ENCODE results near the gene HERC2. TPM values are rescaled to one million over a fixed set of nuclear protein-coding genes. Genes with fewer than 3 reads are reported as not detected.
"Not testable (repeated sequence)": the region's sequence is repeated elsewhere in the genome, so short reads cannot be mapped to it uniquely, and the experiment has no call there.

HERC2 gene
- total RNA-seq, 2 experiments from 2014 or later = 30.2 to 33.7 TPM

DNA sequence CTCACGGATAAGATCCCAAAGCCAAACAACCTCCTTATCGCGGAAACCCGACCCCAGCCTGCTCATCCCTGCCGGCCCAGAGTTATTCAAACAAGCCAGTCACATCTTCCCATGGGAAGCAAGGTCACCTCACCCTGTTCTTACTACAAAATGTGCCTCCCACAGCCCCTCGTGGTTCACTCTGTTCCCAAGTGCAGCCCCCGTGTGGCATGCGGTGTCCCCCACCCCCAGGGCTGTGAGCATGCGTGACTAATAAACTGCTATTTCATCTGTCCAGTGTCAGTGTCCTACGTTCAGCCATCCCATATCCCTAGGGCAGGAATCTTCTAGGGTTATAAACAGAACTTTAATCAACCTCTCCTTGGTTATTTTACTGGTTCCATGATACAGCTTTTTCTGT lies 27.4 kb downstream of the HERC2 start:
- peaks cover 36% of the 10 kb centered on the region for H3K36me3 Mint-ChIP-seq (ENCODE audit: low read depth)
- CTCF ChIA-PET, DNase-seq, H3K4me1 Mint-ChIP-seq, POLR2A ChIA-PET, H3K27ac Mint-ChIP-seq, H3K4me3 Mint-ChIP-seq, H3K9me3 Mint-ChIP-seq, H3K27me3 Mint-ChIP-seq: not testable (repeated sequence)

DNA sequence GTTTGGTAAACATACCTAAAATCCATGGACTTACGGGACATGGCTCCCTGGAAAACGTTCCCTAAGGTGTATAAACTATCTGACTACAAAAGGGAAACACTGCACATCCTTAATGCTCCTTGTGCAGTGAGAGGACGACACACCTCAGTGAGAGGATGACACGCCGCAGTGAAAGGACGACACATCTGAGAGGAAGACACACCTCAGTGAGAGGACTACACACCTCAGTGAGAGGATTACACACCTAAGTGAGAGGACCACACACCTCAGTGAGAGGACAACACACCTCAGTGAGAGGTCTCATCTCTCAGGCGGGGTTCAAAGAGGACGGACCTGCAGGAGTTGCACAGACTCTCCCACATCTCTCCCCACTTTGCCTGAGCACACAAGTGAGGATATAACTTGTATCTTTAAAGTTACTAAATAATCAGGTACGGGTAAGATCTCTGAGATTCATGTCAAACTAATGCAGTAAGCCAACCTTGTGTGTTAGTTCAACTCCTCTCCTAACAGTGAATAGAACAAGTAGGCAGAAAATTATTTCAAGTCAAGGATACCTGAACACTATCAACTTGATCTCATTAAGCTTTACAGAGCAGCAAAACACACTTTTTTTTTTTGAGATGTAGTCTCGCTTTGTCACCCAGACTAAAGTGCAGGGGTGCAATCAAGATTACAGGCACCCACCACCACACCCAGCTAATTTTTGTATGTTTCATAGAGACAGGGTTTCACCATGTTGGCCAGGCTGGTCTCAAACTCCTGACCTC lies 32.1 kb downstream of the HERC2 start:
- Mint-ChIP-seq H3K4me3 (no peak overlapping the region), H3K27me3 (no peaks in the 10 kb centered on the region), H3K4me1 (peaks cover 8% of the 10 kb centered on the region), H3K9me3 (peaks cover 5% of the 10 kb centered on the region), H3K27ac (no peak overlapping the region), H3K36me3 (ENCODE audit: low read depth) (peaks cover 45% of the 10 kb centered on the region)
- ChIA-PET CTCF (no interaction called here), POLR2A (no interaction called here)
- no peak for DNase-seq

DNA sequence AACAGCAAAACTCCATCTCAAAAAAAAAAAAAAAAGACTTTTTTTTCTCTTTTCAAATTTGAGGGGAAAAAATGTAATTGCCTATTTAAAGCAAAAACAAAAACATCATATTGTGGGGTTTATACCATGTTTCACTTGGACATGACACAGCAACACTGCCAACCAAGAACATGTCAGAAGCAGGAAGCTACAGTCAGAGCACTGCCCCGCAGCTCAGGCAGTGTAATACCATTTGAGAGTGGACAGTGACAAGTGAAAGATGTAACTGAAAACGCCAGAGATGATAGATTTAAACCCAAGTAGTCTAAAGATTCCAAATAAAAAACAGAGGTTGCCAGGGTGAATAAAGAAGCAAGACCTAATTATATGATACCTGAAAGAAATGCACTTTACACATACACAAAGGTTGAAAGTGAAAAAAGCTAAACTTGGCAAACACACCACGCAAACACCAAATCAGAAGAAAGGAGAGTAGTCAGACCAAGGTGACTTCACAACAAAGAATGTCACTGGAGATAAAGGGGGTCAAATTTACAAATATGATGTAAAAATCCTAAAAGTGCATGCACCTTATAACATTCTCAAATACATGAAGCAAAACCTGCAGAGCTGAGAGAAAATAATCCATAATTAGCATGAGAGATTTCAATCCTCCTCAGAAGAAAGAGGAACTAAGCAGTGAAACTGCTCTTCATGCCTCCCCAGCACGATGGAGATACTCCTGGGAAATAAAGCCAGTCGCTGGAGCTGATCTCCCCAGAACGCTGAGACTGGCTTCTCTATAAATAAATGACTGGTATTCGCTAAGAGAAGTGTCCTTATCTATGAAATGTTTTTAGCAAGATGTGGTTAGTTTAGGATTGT lies 32.9 kb downstream of the HERC2 start:
- peaks cover 45% of the 10 kb centered on the region for H3K36me3 Mint-ChIP-seq (ENCODE audit: low read depth)
- H3K27me3 Mint-ChIP-seq, POLR2A ChIA-PET, CTCF ChIA-PET, H3K27ac Mint-ChIP-seq, DNase-seq, H3K4me3 Mint-ChIP-seq, H3K4me1 Mint-ChIP-seq, H3K9me3 Mint-ChIP-seq: not testable (repeated sequence)

DNA sequence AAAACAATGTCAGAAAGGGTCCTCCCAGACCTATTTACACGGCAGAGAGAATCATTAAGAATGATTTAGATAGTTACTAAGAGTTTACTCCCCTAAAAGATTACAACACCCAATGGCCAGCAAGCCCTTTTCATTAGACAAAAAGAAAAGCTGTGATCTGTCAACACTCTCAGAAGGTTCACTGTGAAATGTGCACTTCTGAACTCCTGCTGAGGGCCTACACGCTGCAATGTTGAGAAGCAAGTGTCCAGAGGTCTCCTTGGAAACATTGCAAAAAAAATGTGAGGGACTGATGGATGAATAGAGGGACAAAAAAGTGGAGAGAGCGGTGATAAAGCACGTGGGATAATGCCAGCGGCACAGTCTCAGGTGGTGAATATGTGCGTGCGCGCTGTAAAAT lies 35.3 kb downstream of the HERC2 start:
- DNase-seq, CTCF ChIA-PET, H3K27me3 Mint-ChIP-seq, POLR2A ChIA-PET, H3K9me3 Mint-ChIP-seq, H3K4me3 Mint-ChIP-seq, H3K27ac Mint-ChIP-seq, H3K4me1 Mint-ChIP-seq: not testable (repeated sequence)
- peaks cover 44% of the 10 kb centered on the region for H3K36me3 Mint-ChIP-seq (ENCODE audit: low read depth)

DNA sequence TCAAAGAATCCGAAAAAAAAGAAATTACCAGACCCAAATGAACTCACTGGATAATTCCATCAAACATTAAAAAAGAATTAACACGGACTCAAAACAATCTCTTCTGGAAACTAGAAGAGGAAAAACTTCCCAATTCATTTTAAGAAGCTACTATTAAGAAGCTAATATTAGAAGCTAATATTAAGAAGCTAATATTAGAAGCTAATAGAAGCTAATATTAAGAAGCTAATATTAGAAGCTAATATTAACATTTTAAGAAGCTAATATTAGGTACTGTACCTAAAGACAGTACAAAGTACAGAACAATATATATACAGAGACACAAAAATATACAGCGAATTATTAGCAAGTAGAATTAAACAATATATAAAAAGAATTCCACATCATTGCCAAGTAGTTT lies 35.9 kb downstream of the HERC2 start:
- Mint-ChIP-seq H3K27ac (no peak overlapping the region), H3K27me3 (no peaks in the 10 kb centered on the region), H3K36me3 (ENCODE audit: low read depth) (peaks cover 43% of the 10 kb centered on the region), H3K4me1 (peaks cover 8% of the 10 kb centered on the region), H3K9me3 (peaks cover 5% of the 10 kb centered on the region), H3K4me3 (no peak overlapping the region)
- ChIA-PET POLR2A (no interaction called here), CTCF (no interaction called here)
- no peak for DNase-seq

DNA sequence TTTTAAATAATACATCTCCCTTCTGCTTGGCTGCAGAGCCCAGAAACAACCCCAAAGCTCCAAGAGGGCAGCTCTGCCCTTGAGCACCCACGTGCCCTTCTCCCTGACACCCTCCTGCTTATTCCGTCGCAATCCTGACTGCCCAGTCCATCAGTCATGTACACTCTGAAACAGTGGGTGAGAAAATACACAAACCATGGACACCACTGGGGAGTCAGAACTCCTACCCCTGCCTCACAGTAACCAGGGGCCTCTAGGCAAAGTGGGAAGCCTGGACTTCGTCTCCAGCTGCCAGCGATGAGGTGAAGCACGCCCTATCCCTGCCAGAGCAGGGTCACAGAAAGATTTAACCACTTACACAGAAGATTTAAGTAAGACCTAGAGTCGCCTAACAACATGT lies 40.1 kb downstream of the HERC2 start:
- no peaks in the 10 kb centered on the region for H3K9me3 Mint-ChIP-seq
- no peak overlapping the region for H3K4me3 Mint-ChIP-seq
- H3K4me1 Mint-ChIP-seq = no peaks in the 10 kb centered on the region
- no peak overlapping the region for H3K27ac Mint-ChIP-seq
- ChIA-PET POLR2A (no interaction called here), CTCF (no interaction called here)
- H3K27me3 Mint-ChIP-seq = no peaks in the 10 kb centered on the region
- no peak for DNase-seq
- peaks cover 24% of the 10 kb centered on the region for H3K36me3 Mint-ChIP-seq (ENCODE audit: low read depth)

DNA sequence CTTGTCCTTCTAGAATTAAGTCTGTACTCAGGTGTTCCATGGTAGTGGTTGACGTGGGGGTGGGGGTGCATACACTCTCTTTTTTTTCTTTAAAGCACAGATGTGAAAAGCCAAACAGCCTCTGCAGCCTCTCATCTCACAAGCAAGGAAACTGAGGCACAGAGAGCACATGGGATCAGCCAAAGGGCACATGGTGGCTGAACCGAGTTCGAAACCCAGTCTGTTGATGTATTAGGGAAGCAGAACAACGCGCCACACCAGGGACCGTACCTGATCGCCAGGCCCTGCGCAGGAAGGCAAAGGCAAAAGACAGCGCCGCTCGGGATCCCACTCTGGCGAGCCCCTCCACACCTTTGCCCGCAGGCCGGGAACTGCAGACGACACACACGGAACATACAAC lies 47.3 kb downstream of the HERC2 start:
- Mint-ChIP-seq H3K9me3 (no peaks in the 10 kb centered on the region), H3K4me3 (no peak overlapping the region), H3K27me3 (no peaks in the 10 kb centered on the region), H3K27ac (no peak overlapping the region), H3K4me1 (no peaks in the 10 kb centered on the region), H3K36me3 (ENCODE audit: low read depth) (peaks cover 9% of the 10 kb centered on the region)
- no peak for DNase-seq
- POLR2A ChIA-PET = no interaction called here
- CTCF ChIA-PET = no interaction called here

DNA sequence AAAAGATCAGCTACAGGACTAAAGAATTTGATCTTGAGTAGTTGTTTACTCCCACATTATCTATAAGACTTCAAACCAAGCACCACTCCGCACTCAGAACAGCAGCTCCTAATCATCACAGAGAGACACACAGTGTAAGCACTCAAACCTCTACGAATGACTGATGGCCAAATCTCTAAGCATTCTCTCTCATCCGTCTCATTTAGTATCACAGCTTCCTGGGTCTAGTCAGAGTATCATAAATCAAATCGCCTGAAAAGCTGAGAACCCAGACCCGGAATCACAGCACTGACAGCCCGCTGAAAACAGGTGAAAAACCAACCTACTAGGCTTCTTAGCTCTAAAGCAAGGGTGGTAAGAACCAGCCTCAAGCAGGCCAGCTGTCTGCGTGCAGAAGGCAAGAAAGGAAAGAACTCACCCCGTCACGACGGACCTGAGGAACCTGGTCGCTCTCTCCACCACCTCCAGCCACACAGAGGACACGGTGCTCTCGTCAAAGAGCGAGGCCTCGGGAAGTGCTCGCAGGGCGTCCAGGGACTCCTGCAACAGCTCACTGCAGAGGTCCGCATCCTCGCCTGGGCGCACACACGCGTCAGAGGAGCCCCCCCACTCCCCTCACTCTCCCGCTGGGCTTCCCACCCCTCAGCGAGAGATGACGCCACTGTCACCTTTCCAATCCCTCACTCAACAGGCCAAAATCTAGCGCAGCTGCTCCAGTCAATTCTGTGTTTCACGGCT lies 47.9 kb downstream of the HERC2 start:
- no peaks in the 10 kb centered on the region for H3K4me1 Mint-ChIP-seq

DNA sequence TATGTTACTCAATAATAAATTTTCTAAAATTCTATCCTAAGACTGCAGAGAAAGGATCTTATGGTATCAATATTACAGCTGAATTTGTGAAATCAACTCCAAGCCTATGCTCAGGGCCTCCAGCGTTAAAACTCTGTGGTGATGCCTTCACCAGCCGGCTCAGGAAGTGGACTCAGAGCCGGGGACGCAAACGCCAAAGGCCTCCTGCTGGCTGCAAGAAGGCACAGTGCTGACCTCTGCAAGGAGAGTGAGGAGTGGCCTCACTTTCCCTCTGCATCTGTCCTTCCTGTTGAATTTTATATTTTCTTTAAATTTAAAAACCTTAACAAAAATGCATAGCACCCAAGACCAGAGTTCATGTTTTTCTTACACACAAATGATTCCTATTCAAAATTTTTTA lies 48.5 kb downstream of the HERC2 start:
- POLR2A ChIA-PET = no interaction called here
- Mint-ChIP-seq H3K36me3 (ENCODE audit: low read depth) (peaks cover 16% of the 10 kb centered on the region), H3K27me3 (no peaks in the 10 kb centered on the region), H3K9me3 (no peaks in the 10 kb centered on the region), H3K27ac (no peak overlapping the region), H3K4me1 (no peaks in the 10 kb centered on the region), H3K4me3 (no peak overlapping the region)
- DNase-seq = no peak
- CTCF ChIA-PET = no interaction called here

More for the DNA sequence above, 47.9 kb downstream of the HERC2 start:
- Mint-ChIP-seq H3K36me3 (ENCODE audit: low read depth) (peaks cover 10% of the 10 kb centered on the region), H3K27ac (no peak overlapping the region), H3K4me3 (no peak overlapping the region), H3K9me3 (no peaks in the 10 kb centered on the region), H3K27me3 (no peaks in the 10 kb centered on the region)
- ChIA-PET POLR2A (no interaction called here), CTCF (no interaction called here)
- DNase-seq = no peak

DNA sequence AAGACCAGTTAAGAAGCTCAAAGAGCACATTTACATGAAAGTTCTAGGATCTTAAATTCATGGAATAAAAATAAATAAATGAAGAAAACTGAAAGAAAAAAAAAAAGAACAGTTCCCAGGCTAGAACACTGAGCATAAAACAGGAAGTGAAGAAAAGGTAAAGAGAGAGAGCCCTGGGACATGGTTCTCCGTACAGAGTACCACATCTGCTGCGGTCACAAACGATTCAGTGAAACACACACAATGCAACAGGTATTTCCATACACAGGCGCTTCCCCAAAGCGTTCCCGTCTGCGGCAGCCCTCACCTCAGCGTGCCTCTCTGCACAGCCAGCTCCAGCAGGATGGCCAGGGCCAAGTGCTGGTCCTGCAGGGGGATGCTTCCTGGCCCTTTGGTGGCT lies 49.4 kb downstream of the HERC2 start:
- no peak overlapping the region for H3K4me3 Mint-ChIP-seq
- CTCF ChIA-PET = no interaction called here
- no peak overlapping the region for H3K27ac Mint-ChIP-seq

DNA sequence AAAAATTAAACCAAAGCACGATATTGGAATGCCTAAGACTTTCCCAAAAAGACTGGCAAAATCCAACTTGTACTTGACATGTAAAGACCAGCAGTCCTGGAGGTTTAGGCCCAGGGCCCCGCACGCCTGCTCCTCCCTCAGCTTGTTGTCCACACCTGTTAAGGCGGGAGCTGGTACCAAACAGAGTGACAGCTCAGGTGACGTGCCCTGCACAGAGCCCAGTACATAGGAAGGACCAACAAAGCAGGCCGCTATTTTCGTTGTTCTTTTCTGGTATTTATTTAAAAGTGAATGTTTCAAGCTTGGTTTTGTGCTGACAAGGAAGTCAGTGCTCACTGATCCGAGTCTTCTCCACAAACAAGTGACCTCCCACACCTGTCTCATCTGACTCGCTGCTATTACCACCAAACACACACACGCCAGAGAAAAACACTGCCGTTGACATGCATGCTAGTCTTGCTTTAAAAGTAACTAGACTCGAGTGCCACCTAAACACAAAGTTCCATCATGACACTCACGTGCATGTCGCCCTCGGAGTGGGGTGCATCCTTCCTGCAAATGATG lies 50.2 kb downstream of the HERC2 start:
- H3K4me1 Mint-ChIP-seq = no peaks in the 10 kb centered on the region
- H3K36me3 Mint-ChIP-seq (ENCODE audit: low read depth) = peaks cover 23% of the 10 kb centered on the region
- no peak for DNase-seq
- no peak overlapping the region for H3K4me3 Mint-ChIP-seq
- POLR2A ChIA-PET = no interaction called here
- CTCF ChIA-PET = no interaction called here
- H3K27me3 Mint-ChIP-seq = no peaks in the 10 kb centered on the region
- no peak overlapping the region for H3K27ac Mint-ChIP-seq
- no peaks in the 10 kb centered on the region for H3K9me3 Mint-ChIP-seq

More for the DNA sequence above, 49.4 kb downstream of the HERC2 start:
- no peak for DNase-seq
- H3K27me3 Mint-ChIP-seq = no peaks in the 10 kb centered on the region
- H3K9me3 Mint-ChIP-seq = no peaks in the 10 kb centered on the region
- peaks cover 17% of the 10 kb centered on the region for H3K36me3 Mint-ChIP-seq (ENCODE audit: low read depth)
- H3K4me1 Mint-ChIP-seq = no peaks in the 10 kb centered on the region
- POLR2A ChIA-PET = no interaction called here

DNA sequence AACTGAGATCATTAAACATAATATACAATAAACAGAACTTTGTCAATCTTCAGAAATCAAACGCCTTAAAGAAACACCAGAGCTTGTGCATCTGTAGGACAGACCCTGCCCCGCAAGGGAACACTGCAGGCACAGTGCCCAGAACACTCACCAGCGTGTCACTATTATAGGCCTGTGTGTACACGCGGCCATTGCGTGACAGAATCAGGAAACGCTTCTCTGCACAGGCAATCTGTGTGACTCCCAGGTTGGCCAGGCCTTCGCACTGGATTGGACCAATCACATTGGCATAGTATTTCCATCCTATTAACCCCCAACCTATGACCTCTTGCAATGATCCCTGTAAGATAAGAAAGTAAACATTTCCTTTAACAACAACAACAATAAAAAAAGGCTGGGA lies 52.9 kb downstream of the HERC2 start:
- no peak overlapping the region for H3K27ac Mint-ChIP-seq
- H3K4me1 Mint-ChIP-seq = no peaks in the 10 kb centered on the region
- peaks cover 45% of the 10 kb centered on the region for H3K36me3 Mint-ChIP-seq (ENCODE audit: low read depth)
- H3K27me3 Mint-ChIP-seq = no peaks in the 10 kb centered on the region
- ChIA-PET POLR2A (no interaction called here), CTCF (no interaction called here)
- no peak for DNase-seq
- no peak overlapping the region for H3K4me3 Mint-ChIP-seq
- no peaks in the 10 kb centered on the region for H3K9me3 Mint-ChIP-seq

DNA sequence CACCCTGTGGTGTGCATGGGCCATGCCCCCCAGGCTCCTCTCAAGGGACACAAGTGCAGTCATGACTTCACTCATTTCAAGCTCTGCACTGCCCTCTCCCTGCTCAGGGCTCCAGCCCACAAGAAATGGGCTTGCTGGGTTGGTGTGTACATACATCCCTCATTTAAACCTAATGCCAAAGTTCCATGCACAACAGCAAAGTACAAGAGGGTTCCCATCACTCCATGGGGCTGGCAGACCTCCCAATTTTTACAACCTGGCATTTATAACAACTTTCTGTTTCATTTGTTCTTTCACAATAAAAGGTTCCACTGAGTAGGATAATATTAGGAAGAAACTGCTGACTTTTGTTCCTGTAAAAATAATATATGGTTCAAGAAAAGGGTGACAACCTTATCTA lies 54.3 kb downstream of the HERC2 start:
- Mint-ChIP-seq H3K4me1 (no peaks in the 10 kb centered on the region), H3K27me3 (no peaks in the 10 kb centered on the region), H3K9me3 (no peaks in the 10 kb centered on the region), H3K27ac (no peak overlapping the region), H3K36me3 (ENCODE audit: low read depth) (peaks cover 47% of the 10 kb centered on the region), H3K4me3 (no peak overlapping the region)
- POLR2A ChIA-PET = no interaction called here
- CTCF ChIA-PET = no interaction called here
- no peak for DNase-seq
